Measurements from ENCODE around the gene TSPAN5.
"Not testable (repeated sequence)": the region's sequence is repeated elsewhere in the genome, so short reads cannot be mapped to it uniquely, and the experiment has no call there.

Gene TSPAN5

GRCh38 chr4:98544141-98544817 is 114.1 kb downstream of the TSPAN5 start:
- DNase-seq = no peak

GRCh38 chr4:98542011-98542410 is 116.4 kb downstream of the TSPAN5 start:
- no peak for DNase-seq

GRCh38 chr4:98540803-98541202 is 117.6 kb downstream of the TSPAN5 start:
- no peak for DNase-seq

DNA sequence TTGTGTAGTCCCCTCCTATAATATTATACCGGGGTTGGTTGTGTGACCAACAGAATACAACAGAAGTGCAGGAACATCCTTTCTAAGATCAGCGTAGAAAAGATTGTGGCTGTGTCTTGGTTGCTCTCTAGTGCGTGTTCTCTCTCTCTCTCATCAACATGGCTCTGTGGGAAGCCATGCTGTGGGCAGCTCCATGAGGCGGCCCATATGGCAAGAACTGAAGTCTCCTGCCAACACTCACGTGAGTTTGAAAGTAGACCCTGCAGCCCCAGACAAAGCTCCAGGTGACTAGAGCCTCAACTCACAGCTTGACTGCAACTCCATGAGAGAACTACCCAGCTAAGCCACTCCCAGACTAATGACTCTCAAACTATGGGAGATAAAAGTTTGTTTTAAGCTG is 118.7 kb downstream of the TSPAN5 start:
- DNase-seq = no peak

DNA sequence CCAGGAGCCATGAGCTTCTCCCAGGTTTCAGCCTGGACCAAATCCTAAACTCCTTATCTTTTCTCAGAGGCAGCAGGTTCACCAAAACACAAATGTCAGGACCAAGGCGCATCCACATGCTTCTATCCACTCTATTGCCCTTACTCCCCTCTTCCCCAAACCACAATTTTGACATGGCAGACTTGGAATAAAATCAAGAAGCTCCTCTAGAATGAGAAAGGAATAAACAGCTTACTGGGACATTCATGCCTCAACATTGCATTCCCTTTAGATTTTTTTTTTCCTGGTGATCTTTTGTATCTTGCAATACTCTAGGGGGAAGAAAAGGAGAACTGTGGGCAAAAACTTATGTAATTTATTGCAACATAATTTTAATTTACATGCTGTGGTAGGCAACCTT is 119.1 kb downstream of the TSPAN5 start:
- DNase-seq = no peak

DNA sequence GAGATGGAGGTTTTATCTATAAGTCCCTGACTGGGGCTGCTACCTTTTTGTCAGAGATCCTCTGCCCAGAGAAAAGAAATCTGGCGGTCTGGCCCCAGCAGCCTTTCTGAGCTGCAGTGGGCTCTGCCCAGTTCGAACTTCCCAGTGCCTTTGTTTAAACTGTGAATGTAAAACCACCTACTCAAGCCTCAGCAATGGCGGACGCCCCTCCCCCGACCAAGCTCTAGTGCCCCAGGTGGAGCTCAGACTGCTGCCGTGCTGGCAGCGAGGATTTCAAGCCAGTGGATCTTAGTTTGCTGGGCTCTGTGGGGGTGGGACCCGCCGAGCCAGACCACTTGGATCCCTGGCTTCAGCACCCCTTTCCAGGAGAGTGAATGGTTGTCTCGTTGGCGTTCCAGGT is 121.8 kb downstream of the TSPAN5 start:
- no peak for DNase-seq

DNA sequence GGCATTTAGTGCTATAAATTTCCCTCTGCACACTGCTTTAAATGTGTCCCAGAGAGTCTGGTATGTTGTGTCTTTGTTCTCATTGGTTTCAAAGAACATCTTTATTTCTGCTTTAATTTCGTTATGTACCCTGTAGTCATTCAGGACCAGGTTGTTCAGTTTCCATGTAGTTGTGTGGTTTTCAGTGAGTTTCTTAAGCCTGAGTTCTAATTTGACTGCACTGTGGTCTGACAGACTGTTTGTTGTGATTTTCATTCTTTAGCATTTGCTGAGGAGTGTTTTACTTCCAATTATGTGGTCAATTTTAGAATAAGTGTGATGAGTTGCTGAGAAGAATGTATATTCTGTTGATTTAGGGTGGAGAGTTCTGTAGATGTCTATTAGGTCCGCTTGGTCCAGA is 124.3 kb downstream of the TSPAN5 start:
- not testable (repeated sequence) for DNase-seq

GRCh38 chr4:98530572-98530971 is 127.8 kb downstream of the TSPAN5 start:
- DNase-seq = no peak

DNA sequence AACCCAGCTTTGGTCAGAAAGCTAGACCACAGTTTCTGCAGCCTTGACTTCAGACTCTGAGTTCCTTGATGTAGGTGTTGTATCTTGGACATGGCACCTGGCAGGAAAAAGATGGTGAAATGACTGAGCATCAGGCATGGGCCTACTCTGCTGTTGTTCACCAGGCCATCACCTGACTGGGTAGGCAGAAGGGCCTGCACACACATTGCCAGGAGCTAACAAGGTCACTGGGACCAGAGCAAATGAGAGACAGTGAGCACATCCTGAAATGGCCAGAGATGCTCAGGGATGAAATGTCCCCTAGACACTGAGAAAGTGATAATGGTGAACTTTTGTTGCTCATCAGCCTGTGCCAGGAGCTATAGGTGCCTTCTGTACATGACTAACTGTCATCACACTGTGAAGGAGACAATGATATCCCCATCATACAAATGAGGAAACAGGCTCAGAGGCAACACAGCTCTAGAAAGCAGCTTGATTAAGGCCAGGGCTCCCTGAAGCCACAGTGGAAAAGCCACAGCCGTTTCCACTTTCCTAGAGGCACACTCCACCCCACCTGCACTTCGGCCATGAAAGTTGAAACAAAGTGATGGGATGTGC is 128.3 kb downstream of the TSPAN5 start:
- DNase-seq = no peak

DNA sequence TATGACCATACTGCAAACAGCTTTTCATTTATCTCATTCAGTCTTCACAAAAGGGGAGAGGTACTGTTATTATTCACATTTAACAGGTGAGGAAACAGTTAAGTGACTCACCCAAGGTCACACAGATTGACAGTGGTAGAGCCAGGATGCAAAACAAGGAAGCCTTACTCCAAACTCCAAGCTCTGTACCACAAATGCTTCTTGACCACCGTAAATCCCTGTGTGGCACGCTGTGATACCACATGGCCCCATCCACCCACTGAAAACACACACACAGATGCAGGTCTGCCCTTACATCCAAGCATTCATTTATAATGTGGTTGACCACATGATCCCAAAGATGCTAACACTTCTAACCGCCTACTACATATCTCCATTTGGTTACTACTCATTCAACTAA is 129.5 kb downstream of the TSPAN5 start:
- DNase-seq = no peak

DNA sequence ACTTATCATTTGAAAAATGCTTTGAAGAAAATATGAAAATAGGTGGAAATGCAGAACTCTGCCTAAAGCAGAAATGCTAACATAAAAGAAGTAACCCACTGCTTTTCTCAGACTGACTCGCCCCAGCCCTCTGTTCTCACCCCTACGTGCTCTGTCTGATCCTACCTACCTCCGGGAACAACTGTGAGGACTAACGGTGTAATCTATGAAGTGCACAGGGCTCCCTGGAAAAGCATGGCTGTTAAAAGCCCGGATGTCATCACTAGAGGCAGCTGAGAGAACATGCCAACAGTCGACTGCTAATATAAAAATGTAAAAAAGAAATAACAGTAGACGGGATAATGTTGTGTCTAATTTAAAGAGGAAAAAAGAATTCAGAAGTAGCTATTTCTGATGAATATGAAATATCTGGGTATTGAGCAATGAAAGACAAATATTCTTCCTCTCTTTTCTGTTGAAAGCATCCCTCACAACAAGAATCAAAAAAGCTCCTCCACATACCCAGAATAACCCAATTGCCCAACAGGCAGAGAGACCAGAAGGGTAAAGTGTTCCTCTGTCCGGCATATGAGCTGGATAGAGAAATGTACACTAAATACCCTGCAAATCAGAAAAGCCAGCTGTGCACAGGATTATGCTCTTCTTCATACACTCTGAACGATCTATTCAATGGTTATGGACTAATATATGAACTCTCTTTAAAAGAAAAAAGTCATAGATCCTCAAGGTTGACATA is 130.7 kb downstream of the TSPAN5 start:
- DNase-seq = no peak

DNA sequence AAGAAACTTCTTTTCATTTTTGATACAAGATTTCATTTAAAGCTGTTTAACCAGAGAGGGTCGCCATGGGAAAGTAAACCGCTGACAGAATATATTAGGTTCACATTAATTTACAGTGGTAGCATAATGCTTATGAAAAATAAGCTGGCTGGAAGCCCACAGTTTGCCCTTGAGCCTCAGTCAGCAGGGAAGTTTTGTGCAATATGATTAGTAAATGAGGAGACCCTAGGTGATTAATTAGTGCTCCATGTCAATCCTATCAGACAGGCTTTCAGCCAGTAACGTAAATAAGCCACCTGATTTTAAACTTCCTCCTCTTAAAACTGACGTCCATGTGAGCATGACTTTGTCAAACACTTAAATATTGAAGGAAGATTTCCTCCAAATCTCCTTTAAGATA is 134.2 kb downstream of the TSPAN5 start:
- no peak for DNase-seq

DNA sequence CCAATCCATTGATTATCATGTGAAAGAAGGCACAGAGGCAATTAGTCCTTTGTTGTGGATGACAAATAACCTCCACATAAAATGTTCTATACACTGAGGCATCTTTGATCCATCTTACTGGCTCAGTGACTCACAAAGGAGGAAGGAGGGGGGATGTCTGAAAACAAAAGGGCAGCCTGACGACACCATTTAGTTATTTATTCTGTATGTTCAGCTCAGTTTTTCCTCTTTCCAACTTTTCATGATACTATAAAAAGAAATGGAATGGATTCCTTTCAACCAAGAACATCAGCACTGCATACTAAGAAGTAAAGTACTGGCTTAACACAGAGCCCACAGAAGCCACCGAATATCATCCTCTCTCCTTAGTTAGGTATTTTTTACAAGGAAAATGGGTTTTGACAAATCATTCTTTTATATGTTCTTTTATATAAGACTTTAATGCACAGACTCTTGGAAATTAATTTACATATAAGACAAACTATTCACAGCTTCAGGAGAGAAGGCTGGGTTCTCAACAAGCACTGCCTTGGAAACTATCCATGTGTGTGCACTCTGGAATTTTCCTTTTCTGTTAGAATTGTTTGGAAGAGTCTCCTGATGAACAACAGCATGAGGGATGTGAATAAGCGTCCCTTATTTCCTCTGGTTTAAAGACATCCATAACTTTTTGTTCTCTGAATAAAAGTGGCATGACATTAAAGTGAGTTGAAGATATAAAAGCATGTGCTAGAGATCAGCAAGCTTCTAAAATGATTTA is 135.6 kb downstream of the TSPAN5 start:
- DNase-seq = peak; percentile 81

GRCh38 chr4:98522062-98522461 is 136.3 kb downstream of the TSPAN5 start:
- no peak for DNase-seq

GRCh38 chr4:98521486-98521885 is 136.9 kb downstream of the TSPAN5 start:
- DNase-seq = no peak

GRCh38 chr4:98519268-98519977 is 139.0 kb downstream of the TSPAN5 start:
- no peak for DNase-seq

DNA sequence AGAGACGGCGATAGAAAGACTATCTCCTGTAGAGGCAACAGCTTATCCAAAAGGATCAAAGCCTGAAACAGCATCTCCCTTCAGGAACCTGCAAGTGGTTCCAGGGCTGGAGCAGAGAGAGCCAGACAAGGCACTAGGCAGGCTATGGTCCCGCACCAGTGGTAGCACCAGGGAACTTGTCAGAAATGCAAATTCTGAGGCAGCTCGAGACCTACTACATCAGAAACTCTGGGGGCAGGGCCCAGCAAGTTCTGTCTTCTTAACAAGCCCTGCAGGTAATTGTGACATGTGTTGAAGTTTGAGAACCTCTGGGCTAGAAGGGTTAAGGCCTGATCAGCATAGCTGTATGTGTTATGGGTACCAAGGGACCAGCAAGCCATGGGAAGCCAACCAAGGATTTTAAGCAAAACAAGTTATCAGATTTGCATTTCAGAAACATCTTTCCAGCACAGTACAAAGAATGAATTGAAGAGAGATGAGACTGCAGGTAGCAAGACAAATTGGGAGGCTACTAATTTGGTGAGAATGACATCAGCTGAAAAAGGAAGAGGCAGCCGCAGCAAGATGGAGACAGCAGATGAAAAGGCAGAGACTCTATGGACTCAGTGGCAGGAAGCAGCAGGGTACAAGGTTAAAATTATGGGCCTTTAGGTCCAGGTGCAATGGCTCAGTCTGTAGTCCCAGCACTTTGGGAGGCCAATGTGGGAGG is 139.7 kb downstream of the TSPAN5 start:
- no peak for DNase-seq

- no peak for DNase-seq
These were observed 141.0 kb downstream of the TSPAN5 start for GRCh38 chr4:98517218-98518021.

DNA sequence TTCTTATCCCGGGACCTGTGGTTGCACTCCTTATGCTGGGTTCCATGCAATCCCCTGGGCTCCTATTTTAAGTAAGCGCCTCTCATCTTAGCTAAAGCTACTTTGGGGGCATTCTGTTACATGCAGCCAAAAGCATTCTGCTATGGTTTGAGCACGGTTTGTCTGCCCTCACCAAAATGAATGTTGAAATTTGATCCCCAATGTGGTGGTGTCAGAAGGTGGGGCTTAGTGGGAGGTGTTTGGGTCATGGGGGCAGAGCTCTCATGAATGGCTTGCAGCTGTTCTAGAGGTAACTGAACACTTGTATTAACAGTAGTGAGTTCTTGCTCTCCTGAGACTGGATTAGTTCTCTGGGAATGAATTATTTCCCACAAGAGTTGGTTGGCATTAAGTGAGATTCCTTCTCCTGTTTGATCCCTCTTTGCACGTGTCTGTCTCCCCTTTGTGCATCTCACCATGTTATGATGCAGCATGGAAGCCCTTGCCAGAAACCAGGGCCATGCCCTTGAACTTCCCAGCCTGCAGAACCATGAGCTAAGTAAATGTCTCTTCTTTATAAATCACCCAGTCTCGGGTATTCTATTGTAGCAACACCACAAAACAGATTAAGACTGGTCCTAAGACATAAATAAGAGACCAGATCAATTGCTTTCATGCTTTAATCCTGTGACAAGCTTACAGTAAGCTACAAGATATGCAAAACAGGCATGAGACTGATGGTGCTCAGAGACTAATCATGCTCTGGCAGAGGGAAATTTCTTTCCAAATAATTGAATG is 141.8 kb downstream of the TSPAN5 start:
- no peak for DNase-seq

GRCh38 chr4:98516042-98516440 is 142.4 kb downstream of the TSPAN5 start:
- DNase-seq = peak; percentile 53

GRCh38 chr4:98515470-98515809 is 143.0 kb downstream of the TSPAN5 start:
- DNase-seq = no peak

All from amniotic stem cell (primary cell).